Stimulated activated CD4-positive, alpha-beta T cell treated with anti-CD3 and anti-CD28 coated beads, Interleukin-15, amount 100 ng/mL, for 24 hours (primary cell): ENCODE data around the gene OR4F6.

Experiments used
- DNase-seq: peaks from one replicate; pipeline ENCODE4 v3.0.0-alpha.2; 2020

Gene OR4F6

GRCh38 chr15:101805605-101806345 is 2.5 kb downstream of the OR4F6 start:
- no peak for DNase-seq

- DNase-seq = no peak
Measured at GRCh38 chr15:101807345-101807945, 4.1 kb downstream of the OR4F6 start.

GRCh38 chr15:101808201-101808600 is 4.9 kb downstream of the OR4F6 start:
- DNase-seq = no peak

- no peak for DNase-seq
Measured at GRCh38 chr15:101810456-101810855, 7.1 kb downstream of the OR4F6 start.

GRCh38 chr15:101810876-101811275 is 7.6 kb downstream of the OR4F6 start:
- no peak for DNase-seq

- DNase-seq = no peak
Measured at GRCh38 chr15:101811902-101812301, 8.6 kb downstream of the OR4F6 start, which contains the start of gene OR4F15. Gene OR4F15, plus strand, starts transcription at chr15:101812202. Its CDS starts 5,985 bp downstream, at chr15:101818187.

GRCh38 chr15:101813803-101814534 is 10.7 kb downstream of the OR4F6 start:
- DNase-seq = no peak

GRCh38 chr15:101820781-101821180 is 17.5 kb downstream of the OR4F6 start:
- DNase-seq = no peak

GRCh38 chr15:101827257-101827656 is 23.9 kb downstream of the OR4F6 start:
- no peak for DNase-seq

- DNase-seq = no peak
Measured at GRCh38 chr15:101828774-101829173, 25.5 kb downstream of the OR4F6 start.

- no peak for DNase-seq
Measured at GRCh38 chr15:101841656-101842055, 38.3 kb downstream of the OR4F6 start.

GRCh38 chr15:101844916-101845315 is 41.6 kb downstream of the OR4F6 start:
- DNase-seq = no peak

GRCh38 chr15:101852356-101852755 is 49.0 kb downstream of the OR4F6 start:
- no peak for DNase-seq
